DMS153 treated with DMSO at 0.1 percent for 48 hours (cell line): ENCODE measurements around the gene FFAR4.

ENCODE experiments used
- DNase-seq: peaks from one replicate; lab custom pipeline; 2025; ENCODE audit not compliant: unreplicated experiment; lab: John Stamatoyannopoulos, UW

Gene FFAR4

DNA sequence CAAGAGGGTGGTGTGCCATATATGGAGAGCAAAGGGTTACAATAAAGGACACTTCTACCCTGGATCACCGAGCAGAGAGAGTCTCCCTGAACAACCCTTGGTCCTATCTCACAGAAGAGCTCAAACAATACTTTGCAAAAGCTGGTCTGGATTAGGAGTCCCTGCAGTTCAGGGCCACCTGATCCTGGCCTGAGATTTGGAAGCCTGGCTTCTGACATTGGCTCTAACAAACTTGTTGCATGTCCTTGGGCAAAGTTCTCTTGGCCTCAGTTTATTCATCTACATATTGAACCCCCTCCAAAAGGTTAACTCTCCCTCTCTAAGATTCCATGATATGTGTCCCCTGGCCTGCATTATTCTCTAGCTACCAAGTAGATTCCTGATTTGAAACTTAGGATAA lies 32.9 kb downstream of the FFAR4 start:
- DNase-seq: no peak

DNA sequence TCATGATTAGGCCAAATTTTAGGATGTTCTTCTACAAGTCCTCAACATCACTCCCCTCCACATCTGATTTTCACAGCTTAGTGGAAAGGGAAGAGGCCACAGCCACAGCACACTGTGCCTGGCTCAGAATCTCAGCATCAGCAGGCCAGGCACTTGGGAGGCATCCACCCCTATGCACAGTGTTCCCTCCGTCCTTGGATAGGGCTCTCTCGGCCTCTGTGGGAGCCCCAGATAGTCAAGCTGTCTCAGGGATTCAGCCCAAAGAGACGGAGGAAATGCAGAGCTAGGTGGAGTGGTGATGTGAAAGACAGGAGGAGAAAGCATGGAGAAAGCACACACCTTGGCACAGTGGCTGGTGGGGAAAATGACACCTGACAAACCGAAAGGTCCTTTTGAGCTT lies 33.3 kb downstream of the FFAR4 start:
- no peak for DNase-seq

DNA sequence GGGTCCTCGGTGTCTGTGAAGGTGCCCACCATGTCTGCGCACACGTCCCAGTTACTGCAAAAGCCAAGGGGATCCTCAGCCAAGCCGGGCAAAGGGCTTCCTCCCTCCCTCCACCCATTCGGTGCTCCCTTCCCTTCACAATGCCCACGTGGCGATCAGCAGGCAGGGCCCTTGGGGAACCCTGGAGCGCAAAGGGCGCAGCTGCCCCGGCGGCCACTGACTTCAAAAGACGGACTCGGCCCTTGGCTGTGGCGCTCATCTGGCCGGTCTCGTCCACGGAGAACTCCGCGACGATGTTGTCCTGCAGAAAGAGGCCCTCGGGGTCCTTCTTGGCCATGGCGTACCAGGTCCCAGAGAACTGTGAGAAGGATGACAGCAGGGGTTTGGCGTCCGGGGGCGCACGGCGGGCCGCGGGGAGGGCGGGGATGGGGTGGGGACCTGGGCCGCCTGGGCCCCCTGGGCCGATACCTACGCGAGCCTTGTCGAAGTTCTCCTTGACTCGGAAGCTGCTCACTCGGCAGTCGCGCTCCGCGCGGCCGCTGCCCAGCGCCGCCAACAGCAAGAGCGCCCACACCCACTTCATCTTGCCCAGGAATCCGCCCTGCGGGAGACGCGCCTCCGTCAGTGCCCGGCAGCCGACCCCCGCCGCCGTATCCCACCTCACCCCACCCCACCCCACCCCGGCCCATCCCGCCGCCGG lies 34.1 kb downstream of the FFAR4 start:
- peak; percentile 19 for DNase-seq

DNA sequence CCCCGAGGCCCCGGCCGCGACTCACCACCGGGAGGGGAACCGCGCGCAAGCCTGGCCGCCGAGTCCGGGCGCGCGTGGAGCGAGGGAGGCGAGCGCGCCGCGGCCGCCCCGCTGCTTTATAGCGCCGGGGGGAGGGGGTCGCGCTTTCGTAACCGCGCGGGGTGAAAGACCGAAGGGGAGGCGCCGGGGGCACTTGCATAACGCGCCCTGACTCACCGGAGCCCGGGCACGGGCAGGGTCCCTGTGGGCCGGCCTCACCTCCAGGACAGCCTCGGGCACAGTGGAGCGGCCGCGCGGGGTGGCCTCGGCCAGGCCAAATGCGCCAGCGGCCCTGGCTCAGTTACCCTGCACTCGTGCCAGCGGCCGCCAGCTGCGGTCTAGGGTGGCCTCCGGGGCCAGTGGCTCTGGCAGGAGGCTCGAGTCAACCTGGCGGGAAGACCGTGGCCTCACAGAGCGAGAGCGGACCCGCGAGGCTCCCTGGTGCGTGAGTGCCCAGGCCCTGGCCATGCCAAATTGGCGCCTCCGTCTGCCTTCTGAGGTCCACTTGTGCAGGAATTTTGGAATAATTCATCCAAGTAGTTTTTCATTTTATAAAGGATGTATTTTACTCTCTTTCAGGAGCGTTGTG lies 34.8 kb downstream of the FFAR4 start, which contains the start of gene RBP4:
TSS of gene RBP4 (minus strand) at position 90 of the 628 bp plus-strand sequence. CDS start 207 bp downstream, outside the sequence.
- DNase-seq: peak; percentile 12

DNA sequence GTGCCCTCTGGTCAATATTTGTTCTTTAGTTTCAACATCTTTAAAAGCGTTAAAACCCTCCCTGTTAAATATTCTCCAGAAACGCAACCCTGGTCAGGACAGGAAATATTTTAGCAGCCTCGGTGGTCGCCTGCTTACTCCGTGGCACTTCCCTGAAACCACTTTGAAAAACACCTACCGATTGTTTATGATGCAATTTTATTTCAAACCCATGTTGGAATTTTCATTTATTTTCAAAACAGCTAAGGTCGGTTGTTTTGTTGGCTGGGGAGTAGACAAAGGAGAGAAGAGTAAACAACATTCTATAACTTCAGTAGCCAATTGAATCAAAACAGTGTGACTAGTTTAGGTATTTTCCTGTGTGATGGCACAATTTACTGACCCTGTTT lies 35.3 kb downstream of the FFAR4 start:
- DNase-seq: no peak

DNA sequence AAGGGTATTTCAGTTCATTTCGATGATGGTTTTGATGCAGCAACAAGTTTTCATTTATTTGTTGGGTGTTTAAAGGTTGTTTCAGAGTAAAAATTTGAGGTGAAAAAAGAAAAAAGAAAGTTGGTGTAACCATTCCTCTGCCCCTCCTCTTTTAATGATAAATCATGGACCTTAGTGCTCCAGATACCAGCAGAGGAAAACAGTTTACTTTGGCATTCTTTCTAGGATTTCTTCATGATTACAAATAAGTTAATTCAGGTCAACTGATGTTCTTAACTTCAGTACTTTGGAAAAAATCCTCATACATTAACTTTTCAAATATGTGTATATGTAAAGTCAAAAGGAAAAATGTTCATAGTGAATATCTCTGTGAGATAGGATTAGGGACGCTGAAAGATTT lies 36.6 kb downstream of the FFAR4 start:
- no peak for DNase-seq

DNA sequence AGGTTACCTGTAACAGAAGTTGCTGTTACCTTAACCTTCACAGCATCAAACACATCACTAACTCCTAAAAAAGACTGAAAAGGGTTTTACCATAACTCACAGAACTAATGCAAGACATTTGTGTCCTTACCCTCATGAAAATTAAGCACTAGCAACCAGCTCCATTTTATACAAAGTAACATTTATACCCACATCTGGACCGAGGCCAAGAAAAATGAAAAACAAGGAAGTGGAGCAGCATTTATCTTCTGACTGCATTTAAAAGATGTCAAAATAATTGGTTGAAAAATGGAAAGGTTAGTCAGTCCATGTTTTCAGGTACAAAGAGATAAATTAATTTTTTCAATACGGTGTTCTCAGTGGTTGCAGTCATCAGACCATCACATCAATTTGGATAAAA lies 37.7 kb downstream of the FFAR4 start:
- peak; percentile 30 for DNase-seq

DNA sequence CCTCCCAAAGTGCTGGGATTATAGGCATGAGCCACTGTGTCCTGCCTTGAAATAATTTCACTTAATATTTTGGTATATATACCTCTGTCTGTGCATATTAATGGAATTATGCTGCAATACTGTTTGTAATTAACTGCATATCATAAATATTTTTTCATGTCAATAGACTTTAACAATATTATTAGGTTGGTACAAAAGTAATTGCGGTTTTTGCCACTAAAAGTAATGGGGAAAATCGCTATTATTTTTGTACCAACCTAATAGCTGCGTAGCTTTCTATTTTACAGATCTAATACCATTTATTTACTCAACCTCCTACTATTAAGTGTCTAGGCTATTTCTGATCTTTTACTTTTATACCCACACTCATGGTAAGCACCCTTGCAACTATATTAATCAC lies 42.0 kb downstream of the FFAR4 start:
- DNase-seq: no peak

DNA sequence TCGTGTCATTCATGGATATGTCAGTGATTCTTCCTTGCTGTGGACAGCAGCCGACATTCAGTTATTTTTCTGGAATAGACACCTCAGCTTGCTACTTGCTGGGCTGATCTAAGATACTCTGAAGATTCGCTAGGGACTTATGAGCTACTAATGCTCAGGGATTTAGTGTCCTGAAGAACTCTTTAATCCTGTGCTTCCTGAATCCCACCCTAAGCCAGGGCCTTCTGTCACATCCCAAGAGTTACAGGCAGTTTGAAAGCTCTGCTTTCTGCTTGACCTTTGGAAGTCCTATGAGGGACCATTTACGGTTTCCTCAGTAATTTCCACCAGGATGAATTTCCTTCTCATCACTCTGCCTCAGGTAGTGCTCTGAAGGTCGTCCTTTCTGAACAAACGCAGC lies 45.8 kb downstream of the FFAR4 start, which contains the start of gene PDE6C:
TSS of gene PDE6C (plus strand) at position 227 of the 400 bp plus-strand sequence. CDS start 189 bp downstream, outside the sequence.
- DNase-seq: no peak

DNA sequence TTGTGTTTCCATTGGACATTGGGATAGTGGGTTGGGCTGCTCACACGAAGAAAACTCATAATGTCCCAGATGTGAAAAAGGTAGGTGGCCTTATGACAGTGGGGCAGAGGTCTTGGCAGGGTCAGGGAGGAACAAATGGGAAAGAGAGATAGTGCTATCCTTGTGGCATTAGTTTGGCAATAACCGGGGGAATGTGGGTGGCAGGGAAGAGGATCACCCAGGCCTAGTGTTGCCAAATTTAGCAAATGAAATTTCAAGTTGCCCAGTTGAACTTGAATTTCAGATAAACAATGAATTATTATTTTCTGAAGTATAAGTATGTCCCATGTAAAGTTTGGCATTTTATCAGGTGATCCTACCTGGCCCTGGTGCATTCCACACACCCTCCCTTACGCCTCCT lies 46.7 kb downstream of the FFAR4 start:
- DNase-seq: no peak

DNA sequence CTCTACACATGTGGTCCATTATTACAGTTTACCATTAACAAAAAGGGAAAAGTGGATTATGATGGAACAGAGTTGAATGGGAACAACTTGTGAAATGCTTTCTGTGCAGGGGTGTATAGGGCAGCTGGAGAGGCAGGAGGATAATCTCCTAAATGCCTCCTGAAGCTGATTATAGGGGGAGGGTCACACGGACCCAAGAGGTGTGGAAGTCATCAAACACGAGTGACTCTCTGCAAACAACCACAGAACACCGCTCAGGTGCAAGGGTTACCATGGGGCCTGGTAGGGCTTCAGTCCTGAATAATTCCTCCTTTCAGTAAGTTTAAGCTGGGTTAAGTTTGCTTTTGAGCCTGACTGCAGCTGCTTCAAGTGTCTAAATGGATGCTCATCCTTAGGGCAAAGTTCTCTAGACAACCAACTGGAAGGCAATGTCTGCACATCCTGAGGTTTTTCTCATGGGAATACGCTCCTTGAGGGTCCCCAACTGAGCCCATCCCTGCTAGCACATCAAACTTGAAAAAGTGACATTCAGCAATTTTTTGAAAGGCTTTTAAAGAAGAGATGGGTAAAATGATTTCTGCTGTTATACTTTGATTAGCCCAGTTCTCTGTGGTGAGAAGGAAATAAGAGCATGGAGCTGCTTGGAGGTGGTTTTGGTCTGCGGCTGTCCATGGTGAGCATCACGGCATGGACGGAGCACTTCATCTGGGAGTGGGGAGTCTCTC lies 47.8 kb downstream of the FFAR4 start:
- DNase-seq: no peak

DNA sequence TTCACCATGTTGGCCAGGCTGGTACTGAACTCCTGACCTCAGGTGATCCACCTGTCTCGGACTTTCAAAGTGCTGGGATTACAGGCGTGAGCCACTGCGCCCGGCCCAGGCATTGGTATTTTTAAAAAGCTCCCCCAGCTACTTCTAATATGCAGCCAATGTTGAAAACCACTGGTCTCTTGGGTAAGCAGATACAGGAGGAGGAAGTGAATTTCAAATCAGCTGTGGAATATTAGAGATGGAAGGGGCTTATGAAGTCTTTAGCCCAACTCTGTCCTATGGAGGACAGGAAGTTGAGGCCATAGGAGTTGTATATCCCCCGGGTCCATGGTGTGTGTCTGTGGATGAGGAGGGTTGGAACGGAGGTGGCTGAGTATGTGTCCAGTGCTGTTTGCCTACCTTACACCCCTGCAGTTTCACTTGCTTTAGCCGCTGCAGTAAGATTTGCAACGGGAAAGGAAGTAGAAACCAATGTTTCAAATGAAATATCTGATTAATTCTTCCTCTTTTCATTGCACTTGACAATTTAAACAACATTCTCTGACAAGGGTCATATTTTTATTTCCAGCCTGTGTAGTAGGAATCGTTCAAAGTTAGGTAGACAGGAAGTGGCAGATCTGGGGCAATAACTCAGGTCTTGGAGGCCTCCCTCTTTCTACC lies 49.2 kb downstream of the FFAR4 start:
- no peak for DNase-seq

DNA sequence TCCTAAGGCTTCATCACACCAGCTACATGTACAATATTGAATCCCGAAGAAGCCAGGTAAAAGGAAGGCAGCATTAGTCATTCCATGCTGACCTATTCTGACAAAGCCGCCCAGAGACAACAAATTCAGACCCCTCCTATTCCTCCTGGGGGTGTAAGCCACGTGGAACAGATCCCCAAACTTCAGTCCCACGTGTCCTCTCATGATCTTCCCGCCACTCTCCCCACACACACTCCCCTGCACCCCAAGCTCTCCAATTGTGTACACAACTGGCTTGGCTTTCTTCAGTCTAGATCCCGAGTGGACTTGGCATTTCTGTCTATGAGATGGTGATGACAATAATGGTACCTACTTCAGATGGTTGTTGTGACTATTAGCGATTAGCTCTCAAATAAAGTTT lies 54.5 kb downstream of the FFAR4 start:
- DNase-seq: no peak

DNA sequence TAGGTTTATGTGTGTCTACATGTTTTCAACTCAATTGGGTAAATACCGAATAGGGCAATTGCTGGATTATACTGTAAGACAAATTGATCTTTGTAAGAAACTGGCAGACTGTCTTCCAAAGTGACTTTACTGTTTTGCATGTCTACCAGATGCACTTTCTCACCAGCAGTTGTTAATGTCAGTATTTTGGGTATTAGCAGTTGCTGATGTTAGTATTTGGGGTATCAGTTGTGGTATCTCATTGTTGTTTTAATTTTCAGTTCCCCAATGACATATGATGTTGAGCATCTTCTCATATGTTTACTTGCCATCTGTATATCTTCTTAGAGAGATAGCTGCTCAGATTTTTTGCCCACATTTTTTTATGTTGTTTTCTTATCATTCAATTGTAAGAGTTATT lies 56.5 kb downstream of the FFAR4 start:
- DNase-seq: no peak

DNA sequence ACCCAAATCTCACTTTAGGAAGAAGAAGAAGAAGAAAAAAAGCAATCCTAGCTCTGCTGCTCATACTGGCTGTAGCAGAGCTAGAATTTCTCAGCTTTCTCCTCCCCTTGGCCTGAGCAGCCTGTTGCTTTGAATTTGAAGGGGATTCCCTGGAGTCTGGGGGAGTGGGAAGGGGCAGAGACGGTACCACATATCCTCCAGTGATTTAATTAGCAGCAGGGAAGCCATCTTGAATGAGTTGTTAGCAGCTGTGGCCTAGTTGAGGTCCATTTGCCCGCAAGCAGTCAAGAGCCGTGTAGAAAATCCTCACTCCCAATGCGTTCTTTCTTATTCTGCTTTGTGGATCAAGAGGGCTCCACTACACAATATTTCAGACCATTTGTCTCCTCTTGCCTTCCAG lies 62.4 kb downstream of the FFAR4 start:
- DNase-seq: no peak

DNA sequence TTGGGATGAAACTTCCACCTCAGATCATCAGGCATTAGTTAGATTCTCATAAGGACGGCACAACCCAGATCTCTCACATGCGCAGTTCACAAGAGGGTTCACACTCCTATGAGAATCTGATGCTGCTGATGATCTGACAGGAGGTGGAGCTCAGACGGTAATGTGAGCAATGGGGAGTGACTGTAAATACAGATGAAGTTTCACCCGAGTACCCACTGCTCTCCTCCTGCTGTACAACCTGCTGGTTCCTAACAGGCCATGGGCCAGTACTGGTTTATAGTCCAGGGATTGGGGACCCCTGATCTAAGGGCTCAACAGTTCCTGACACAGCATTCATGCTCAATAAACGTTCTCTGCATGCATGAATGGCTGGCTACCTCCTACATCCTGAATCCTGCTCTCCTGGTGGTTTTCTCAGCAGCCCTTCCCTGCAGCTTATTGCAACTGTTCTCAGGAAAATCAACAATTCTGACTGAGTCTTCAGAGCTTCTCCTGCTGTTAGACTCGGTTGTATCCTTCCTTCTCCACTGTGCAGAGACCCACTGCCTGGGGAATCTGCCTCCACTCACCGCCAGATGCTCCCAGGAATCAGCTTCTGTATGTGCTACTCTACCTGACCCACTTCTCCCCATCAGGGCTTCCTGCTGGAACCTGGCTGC lies 63.3 kb downstream of the FFAR4 start:
- no peak for DNase-seq

DNA sequence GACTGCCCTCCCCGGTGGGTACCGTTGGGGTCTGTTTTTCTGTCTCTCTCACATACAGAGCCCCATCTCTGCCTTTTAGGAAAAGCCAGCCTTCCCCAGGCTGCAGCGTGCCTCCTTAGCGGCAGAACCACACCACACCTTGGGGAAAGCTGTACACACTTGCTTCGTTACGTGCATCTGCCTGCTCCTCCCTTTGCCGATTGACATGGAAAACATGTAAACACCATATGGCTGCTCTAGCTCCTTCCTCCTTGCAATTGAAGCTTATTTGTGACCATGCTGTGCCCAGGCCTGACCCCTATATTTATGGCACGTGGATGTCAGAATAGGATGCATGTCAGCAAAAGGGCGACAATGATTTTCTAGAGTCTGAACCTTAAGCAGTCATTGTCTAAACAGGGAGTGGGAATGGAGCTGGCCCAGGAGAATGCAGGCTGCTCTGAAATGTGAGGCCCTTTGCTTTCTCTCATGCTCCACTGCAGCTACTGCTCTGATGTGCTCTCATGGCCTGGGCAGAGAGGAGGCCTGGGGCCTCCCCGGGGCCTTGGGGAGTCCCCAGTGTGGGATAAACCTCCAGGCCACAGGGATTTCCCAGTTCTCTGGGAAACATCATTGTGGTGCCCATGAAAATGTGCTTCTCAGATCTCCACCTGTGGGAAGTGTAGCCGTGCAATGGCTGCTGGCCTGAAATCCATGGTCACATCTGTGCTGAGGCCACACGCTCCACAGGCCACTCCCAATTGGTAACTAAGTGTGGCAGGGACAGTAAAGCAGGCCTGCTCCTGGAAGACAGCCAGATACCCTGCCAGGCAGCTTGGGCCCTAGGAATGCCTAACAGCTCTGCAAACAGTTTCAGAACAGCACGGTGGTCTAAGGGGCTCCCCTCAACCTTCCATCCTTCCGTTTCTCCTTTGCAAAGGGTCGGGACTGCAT lies 64.4 kb downstream of the FFAR4 start:
- DNase-seq: no peak
